ENCODE results near the gene SMO.
"Not testable (repeated sequence)": the region's sequence is repeated elsewhere in the genome, so short reads cannot be mapped to it uniquely, and the experiment has no call there.

SMO gene

GRCh38 chr7:129245533-129245932, 57.1 kb downstream of the SMO start:
- TF ChIP-seq CTCF (IDR thresholded peaks at IDR 0.05; ENCODE audit: borderline replicate concordance, insufficient read depth, low read depth, low read length): no peak
- H3K4me3 ChIP-seq (ENCODE audit: low read depth, low read length): no peak overlapping the region

GRCh38 chr7:129247087-129247486, 58.7 kb downstream of the SMO start:
- no peak for TF ChIP-seq CTCF (IDR thresholded peaks at IDR 0.05; ENCODE audit: borderline replicate concordance, insufficient read depth, low read depth, low read length)

GRCh38 chr7:129252128-129252527, 63.7 kb downstream of the SMO start:
- no peak for TF ChIP-seq CTCF (IDR thresholded peaks at IDR 0.05; ENCODE audit: borderline replicate concordance, insufficient read depth, low read depth, low read length)
- H3K4me3 ChIP-seq (ENCODE audit: low read depth, low read length): no peak overlapping the region

More at GRCh38 chr7:129247087-129247486, 58.7 kb downstream of the SMO start:
- no peak overlapping the region for H3K4me3 ChIP-seq (ENCODE audit: low read depth, low read length)

DNA sequence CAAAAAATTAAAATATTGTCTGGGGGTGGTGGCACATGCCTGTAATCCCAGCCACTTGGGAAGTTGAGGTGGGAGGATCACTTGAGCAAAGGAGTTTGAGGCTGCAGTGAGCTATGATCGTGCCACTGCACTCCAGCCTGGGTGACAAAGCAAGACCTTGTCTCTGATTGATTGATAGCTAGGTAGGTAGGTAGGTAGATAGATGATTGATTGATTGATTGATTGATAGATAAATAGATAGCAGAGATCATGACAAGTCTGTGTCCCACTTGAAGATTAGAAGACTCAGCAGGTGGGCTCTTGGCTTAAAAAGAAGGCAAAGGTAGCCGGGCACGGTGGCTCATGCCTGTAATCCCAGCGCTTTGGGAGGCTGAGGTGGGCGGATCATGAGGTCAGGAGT, 64.2 kb downstream of the SMO start:
- not testable (repeated sequence) for H3K4me3 ChIP-seq (ENCODE audit: low read depth, low read length)

- TF ChIP-seq CTCF (IDR thresholded peaks at IDR 0.05; ENCODE audit: borderline replicate concordance, insufficient read depth, low read depth, low read length): no peak
These were observed 67.4 kb downstream of the SMO start for GRCh38 chr7:129255800-129256199.

GRCh38 chr7:129256221-129256620, 67.8 kb downstream of the SMO start:
- TF ChIP-seq CTCF (IDR thresholded peaks at IDR 0.05; ENCODE audit: borderline replicate concordance, insufficient read depth, low read depth, low read length): no peak
- H3K4me3 ChIP-seq (ENCODE audit: low read depth, low read length): no peak overlapping the region

More at GRCh38 chr7:129255800-129256199, 67.4 kb downstream of the SMO start:
- H3K4me3 ChIP-seq (ENCODE audit: low read depth, low read length): no peak overlapping the region

DNA sequence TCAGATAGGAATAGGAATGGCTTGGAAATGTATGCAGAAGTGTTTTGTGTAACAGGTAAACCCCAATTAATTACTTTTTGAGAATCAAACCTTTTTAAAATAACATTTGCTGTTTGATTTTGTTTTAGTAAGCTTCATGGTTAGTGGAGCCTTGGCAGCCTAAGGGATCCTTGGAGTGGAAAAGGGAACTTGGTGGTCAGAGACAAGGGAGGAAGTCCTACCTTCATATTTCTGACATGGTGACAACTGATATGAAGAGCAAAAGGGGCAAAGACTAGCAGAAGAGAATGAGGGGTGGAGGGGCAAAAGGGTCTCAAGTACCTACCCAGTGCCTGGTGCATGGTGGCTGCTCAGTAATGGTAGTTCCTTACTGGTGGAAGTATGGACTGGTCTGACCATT, 68.7 kb downstream of the SMO start:
- TF ChIP-seq CTCF (IDR thresholded peaks at IDR 0.05; ENCODE audit: borderline replicate concordance, insufficient read depth, low read depth, low read length): no peak
- no peak overlapping the region for H3K4me3 ChIP-seq (ENCODE audit: low read depth, low read length)
